ENCODE data around the gene TTC39A. TPM values are rescaled to one million over a fixed set of nuclear protein-coding genes. Genes with fewer than 3 reads are reported as not detected.

Gene TTC39A
- total RNA-seq, 1 experiment from 2014 or later: 15.4 TPM

- CTCF ChIA-PET: no interaction called here
- DNase-seq (ENCODE audit: low read depth, low spot score) (no peak), ATAC-seq (no peak)
- no peaks in the 10 kb centered on the region for H3K36me3 ChIP-seq (ENCODE audit: control insufficient read depth in 1 of 2, insufficient read depth in 2 of 2, low read length in 2 of 2)
- intact Hi-C loops (cut with micrococcal nuclease): no loop called here
- no peaks in the 10 kb centered on the region for H4K20me1 ChIP-seq (ENCODE audit: insufficient read depth)
- no peaks in the 10 kb centered on the region for H3K27me3 ChIP-seq (ENCODE audit: insufficient read depth, low read length)
- RAD21 ChIA-PET (ENCODE audit: low non-redundant PET in 1 of 2, low total read pairs in 2 of 2, uncharacterized antibody in 2 of 2, unreplicated experiment in 2 of 2): no interaction called here
- H3K9me3 ChIP-seq (ENCODE audit: control insufficient read depth in 1 of 2, insufficient read depth in 1 of 2, low read depth in 1 of 2, low read length in 2 of 2): no peaks in the 10 kb centered on the region
- H3K4me2 ChIP-seq (ENCODE audit: low read length): no peak overlapping the region
- H3K4me3 ChIP-seq (replicated peaks in 1 of 2; ENCODE audit: low read depth in 1 of 2, low read length in 2 of 2): no peak overlapping the region
- no peak overlapping the region for H3K9ac ChIP-seq (ENCODE audit: low read length)
- H3K4me1 ChIP-seq (ENCODE audit: control insufficient read depth in 1 of 2, insufficient read depth in 2 of 2, low read length in 2 of 2): peaks cover 0 to 11% of the 10 kb centered on the region in 2 experiments; a peak in 2 of 4 replicates
- H2AFZ ChIP-seq (ENCODE audit: low read depth, low read length, poor library complexity, severe bottlenecking): no peak overlapping the region
- TF ChIP-seq ZFX (IDR thresholded peaks at IDR 0.05) (no peak), YY1 (IDR thresholded peaks at IDR 0.05; ENCODE audit: extremely low read depth, insufficient replicate concordance, low read depth, low read length) (no peak), POLR2A (IDR thresholded peaks at IDR 0.05; ENCODE audit: borderline replicate concordance, extremely low read depth, insufficient read depth, insufficient read length) (no peak), ZNF274 (IDR thresholded peaks at IDR 0.05; ENCODE audit: low read depth, low read length) (no peak), ELF1 (IDR thresholded peaks at IDR 0.05; ENCODE audit: borderline replicate concordance, low read depth) (no peak), SP1 (IDR thresholded peaks at IDR 0.05; ENCODE audit: low read depth) (no peak), TCF7L2 (IDR thresholded peaks at IDR 0.05; ENCODE audit: borderline replicate concordance, extremely low read depth, insufficient read depth, insufficient read length) (no peak), SIN3A (IDR thresholded peaks at IDR 0.05; ENCODE audit: low read depth) (no peak), EGR1 (IDR thresholded peaks at IDR 0.05; ENCODE audit: low read depth) (no peak), EZH2 (IDR thresholded peaks at IDR 0.05) (no peak), MAX (IDR thresholded peaks at IDR 0.05) (no peak), CEBPB (IDR thresholded peaks at IDR 0.05; ENCODE audit: low read depth) (no peak), SRF (IDR thresholded peaks at IDR 0.05; ENCODE audit: low read depth) (no peak), FOSL1 (IDR thresholded peaks at IDR 0.05; ENCODE audit: low read depth) (no peak), EZH2phosphoT487 (IDR thresholded peaks at IDR 0.05; ENCODE audit: borderline replicate concordance) (no peak)
- TF ChIP-seq, protein P1, sequence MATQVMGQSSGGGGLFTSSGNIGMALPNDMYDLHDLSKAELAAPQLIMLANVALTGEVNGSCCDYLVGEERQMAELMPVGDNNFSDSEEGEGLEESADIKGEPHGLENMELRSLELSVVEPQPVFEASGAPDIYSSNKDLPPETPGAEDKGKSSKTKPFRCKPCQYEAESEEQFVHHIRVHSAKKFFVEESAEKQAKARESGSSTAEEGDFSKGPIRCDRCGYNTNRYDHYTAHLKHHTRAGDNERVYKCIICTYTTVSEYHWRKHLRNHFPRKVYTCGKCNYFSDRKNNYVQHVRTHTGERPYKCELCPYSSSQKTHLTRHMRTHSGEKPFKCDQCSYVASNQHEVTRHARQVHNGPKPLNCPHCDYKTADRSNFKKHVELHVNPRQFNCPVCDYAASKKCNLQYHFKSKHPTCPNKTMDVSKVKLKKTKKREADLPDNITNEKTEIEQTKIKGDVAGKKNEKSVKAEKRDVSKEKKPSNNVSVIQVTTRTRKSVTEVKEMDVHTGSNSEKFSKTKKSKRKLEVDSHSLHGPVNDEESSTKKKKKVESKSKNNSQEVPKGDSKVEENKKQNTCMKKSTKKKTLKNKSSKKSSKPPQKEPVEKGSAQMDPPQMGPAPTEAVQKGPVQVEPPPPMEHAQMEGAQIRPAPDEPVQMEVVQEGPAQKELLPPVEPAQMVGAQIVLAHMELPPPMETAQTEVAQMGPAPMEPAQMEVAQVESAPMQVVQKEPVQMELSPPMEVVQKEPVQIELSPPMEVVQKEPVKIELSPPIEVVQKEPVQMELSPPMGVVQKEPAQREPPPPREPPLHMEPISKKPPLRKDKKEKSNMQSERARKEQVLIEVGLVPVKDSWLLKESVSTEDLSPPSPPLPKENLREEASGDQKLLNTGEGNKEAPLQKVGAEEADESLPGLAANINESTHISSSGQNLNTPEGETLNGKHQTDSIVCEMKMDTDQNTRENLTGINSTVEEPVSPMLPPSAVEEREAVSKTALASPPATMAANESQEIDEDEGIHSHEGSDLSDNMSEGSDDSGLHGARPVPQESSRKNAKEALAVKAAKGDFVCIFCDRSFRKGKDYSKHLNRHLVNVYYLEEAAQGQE (IDR thresholded peaks at IDR 0.05; ENCODE audit: low read depth): no peak
- POLR2A ChIA-PET: no interaction called here
- no TSS peak for BruUV-seq (replicated peaks)
- no peaks in the 10 kb centered on the region for H3K9me2 ChIP-seq (ENCODE audit: insufficient read depth)
- peaks cover 2% of the 10 kb centered on the region; the same call in 1 of the 2 replicates for H3K79me2 ChIP-seq (ENCODE audit: insufficient read depth, low read length)
- H3K27ac ChIP-seq (ENCODE audit: low read depth, low read length): no peak overlapping the region
Measured at GRCh38 chr1:51321924-51322280, 8.5 kb downstream of the TTC39A start.
